Activated T-cell treated with anti-CD3 and anti-CD28 coated beads for 1 hour (primary cell): ENCODE data around the gene TRPM5.

Source experiments
- DNase-seq: peaks from one replicate; pipeline ENCODE4 v3.0.0-alpha.2; 2020; ENCODE audit warnings: low read depth

TRPM5 gene

GRCh38 chr11:2470495-2470894 is 26.2 kb upstream of the TRPM5 start:
- no peak for DNase-seq

GRCh38 chr11:2468363-2469235 is 24.3 kb upstream of the TRPM5 start:
- DNase-seq, result no peak

GRCh38 chr11:2467695-2468055 is 23.4 kb upstream of the TRPM5 start:
- no peak for DNase-seq

- DNase-seq, result peak; percentile 37
Measured at GRCh38 chr11:2466869-2467694, 22.8 kb upstream of the TRPM5 start.

GRCh38 chr11:2466069-2466801 is 21.9 kb upstream of the TRPM5 start:
- no peak for DNase-seq

- DNase-seq, result no peak
Measured at GRCh38 chr11:2465202-2466068, 21.1 kb upstream of the TRPM5 start.

- no peak for DNase-seq
Measured at GRCh38 chr11:2464451-2465165, 20.3 kb upstream of the TRPM5 start.

GRCh38 chr11:2463766-2464277 is 19.5 kb upstream of the TRPM5 start:
- DNase-seq, result no peak

GRCh38 chr11:2462986-2463765 is 18.9 kb upstream of the TRPM5 start:
- no peak for DNase-seq

- DNase-seq, result no peak
Measured at GRCh38 chr11:2462543-2462985, 18.2 kb upstream of the TRPM5 start.

- DNase-seq, result no peak
Measured at GRCh38 chr11:2461956-2462542, 17.7 kb upstream of the TRPM5 start.

GRCh38 chr11:2461253-2461955 is 17.1 kb upstream of the TRPM5 start:
- no peak for DNase-seq

- no peak for DNase-seq
Measured at GRCh38 chr11:2460540-2461252, 16.4 kb upstream of the TRPM5 start.

GRCh38 chr11:2459796-2460531 is 15.7 kb upstream of the TRPM5 start:
- DNase-seq, result no peak

GRCh38 chr11:2459016-2459725 is 14.9 kb upstream of the TRPM5 start:
- no peak for DNase-seq

- no peak for DNase-seq
Measured at GRCh38 chr11:2458321-2458720, 14.0 kb upstream of the TRPM5 start.

GRCh38 chr11:2453436-2453835 is 9.1 kb upstream of the TRPM5 start:
- no peak for DNase-seq
